SU-DHL-6 (cell line): Measurements from ENCODE around the gene ESRRA.

Experiments used
- CTCF ChIP-seq: fragments of 200-600 bp; sonication (generic); IDR thresholded peaks from one replicate; pipeline ENCODE4 v1.5.1; 2017; ENCODE audit warnings: antibody characterized with exemption, mild to moderate bottlenecking, low read length, moderate library complexity; ENCODE audit not compliant: insufficient read depth, poor library complexity, severe bottlenecking
- EZH2phosphoT487 ChIP-seq: fragments of 200-600 bp; sonication (generic), shearing (Covaris generic); conservative IDR thresholded peaks from 2 replicates; pipeline ENCODE4 v1.6.1; 2018; ENCODE audit warnings: mild to moderate bottlenecking, antibody characterized with exemption, low read length, moderate library complexity, mixed read lengths

- TF ChIP-seq CTCF (peak; percentile 27), EZH2phosphoT487 (no peak)
Observed at GRCh38 chr11:64317961-64318765, 12.8 kb downstream of the ESRRA start, which contains the start of gene PRDX5.
